Activated naive CD4-positive, alpha-beta T cell treated with anti-CD3 and anti-CD28 coated beads for 36 hours (primary cell): ENCODE results near the gene KRT12. TPM values are rescaled to one million over a fixed set of nuclear protein-coding genes. Genes with fewer than 3 reads are reported as not detected.

Experiments used
- CTCF ChIA-PET: fragments of 350-600 bp; sonication (Branson Sonifier 250); formaldehyde crosslinking; loops from one replicate; lab custom pipeline; 2021; ENCODE audit warnings: antibody characterized with exemption; lab: Charles Lee
- DNase-seq: peaks from one replicate; pipeline ENCODE4 v3.0.0-alpha.2; 2020
- H3K27ac Mint-ChIP-seq: one replicate; pipeline ENCODE4 v1.8.0; 2021; ENCODE audit warnings: mild to moderate bottlenecking, mixed read lengths
- H3K27me3 Mint-ChIP-seq: one replicate; pipeline ENCODE4 v1.8.0; 2021; ENCODE audit warnings: low read depth, mixed read lengths
- H3K36me3 Mint-ChIP-seq: one replicate; pipeline ENCODE4 v1.8.0; 2021; ENCODE audit warnings: low read depth, mixed read lengths
- H3K4me1 Mint-ChIP-seq: one replicate; pipeline ENCODE4 v1.8.0; 2021; ENCODE audit warnings: low read depth, mixed read lengths
- H3K4me3 Mint-ChIP-seq: one replicate; pipeline ENCODE4 v1.8.0; 2021; ENCODE audit warnings: mild to moderate bottlenecking, moderate library complexity, mixed read lengths
- H3K9me3 Mint-ChIP-seq: one replicate; pipeline ENCODE4 v1.8.0; 2021; ENCODE audit warnings: mixed read lengths
- intact Hi-C: fragments of 100-400 bp; cut with micrococcal nuclease; formaldehyde crosslinking; loops from one replicate; pipeline ENCODE4 v1.15.1; 2023
- total RNA-seq, 2 experiments: library from RNA; stranded (reverse); gene quantifications; one replicate each; pipeline ENCODE4 v1.2.3, GENCODE V29; 2021

KRT12 gene
- total RNA-seq, 2 experiments from 2014 or later: not detected

DNA sequence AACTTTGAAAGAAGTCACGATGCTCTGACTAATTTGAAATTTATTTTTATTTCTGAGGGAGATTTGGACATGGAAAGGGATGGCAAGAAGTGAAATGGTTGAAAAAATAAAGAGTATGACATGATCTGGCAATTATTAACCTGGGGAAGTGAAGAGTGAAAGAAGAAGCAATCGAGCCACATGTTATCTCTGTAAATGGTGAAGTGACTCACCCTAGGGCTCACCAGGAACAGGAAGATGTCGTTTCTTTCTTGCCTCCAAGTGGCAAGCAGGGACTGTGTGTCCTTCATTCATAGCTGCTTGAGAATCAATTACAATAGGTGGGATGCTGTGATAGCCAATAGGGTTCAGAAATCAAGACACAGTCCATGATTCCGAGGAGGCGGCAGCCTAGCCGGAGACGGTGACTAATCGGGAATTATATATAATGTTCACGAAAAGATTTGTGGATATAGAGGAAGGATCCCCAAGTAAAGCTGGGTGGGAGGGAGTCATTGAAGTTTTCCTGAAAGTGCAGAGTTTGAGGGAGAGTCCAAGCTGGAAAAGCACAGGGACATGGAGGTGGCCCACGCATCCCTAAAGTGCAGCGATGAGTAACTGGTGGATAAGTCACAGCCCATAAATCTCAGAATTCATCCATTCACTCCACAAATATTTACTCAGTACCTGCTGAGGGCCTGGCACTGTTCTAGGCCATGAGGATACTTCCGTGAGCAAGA lies 36.3 kb upstream of the KRT12 start:
- intact Hi-C loops: no loop called here
- H3K4me1 Mint-ChIP-seq: peaks cover 14% of the 10 kb centered on the region
- CTCF ChIA-PET: interaction anchor here (1.6 kb wide), 1 partner anchor 645 kb away, joined by 3 read pairs; no protein-coding TSS in a partner anchor
- no peak overlapping the region for H3K4me3 Mint-ChIP-seq
- no peaks in the 10 kb centered on the region for H3K36me3 Mint-ChIP-seq
- peak; percentile 9 for DNase-seq
- peaks cover 11% of the 10 kb centered on the region for H3K27me3 Mint-ChIP-seq
- no peak overlapping the region for H3K27ac Mint-ChIP-seq
- no peaks in the 10 kb centered on the region for H3K9me3 Mint-ChIP-seq

DNA sequence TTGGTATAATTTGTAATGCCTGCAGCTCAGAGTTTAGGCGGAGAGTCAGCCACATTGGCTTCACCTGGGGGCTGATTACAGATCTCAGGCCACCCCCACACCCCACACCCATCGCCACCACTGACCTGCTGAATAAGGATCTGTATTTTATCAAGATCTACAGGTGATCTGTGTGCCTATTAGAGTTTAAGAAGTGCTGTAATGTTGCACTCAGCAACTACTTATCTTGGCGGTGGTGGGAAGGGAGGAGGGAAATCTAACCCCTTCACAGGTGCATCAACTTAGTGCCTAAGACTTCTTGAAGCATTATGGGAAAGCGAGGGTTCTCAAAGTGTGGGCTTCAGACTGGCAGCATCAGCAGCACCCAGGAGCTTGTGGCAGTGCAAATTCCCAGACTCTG lies 35.5 kb upstream of the KRT12 start:
- no peak overlapping the region for H3K27ac Mint-ChIP-seq
- DNase-seq: no peak
- H3K36me3 Mint-ChIP-seq: no peaks in the 10 kb centered on the region
- no peak overlapping the region for H3K4me3 Mint-ChIP-seq
- H3K27me3 Mint-ChIP-seq: peaks cover 9% of the 10 kb centered on the region
- intact Hi-C loops: no loop called here
- peaks cover 14% of the 10 kb centered on the region for H3K4me1 Mint-ChIP-seq
- CTCF ChIA-PET: interaction anchor here (1.6 kb wide), 1 partner anchor 646 kb away, joined by 3 read pairs; no protein-coding TSS in a partner anchor
- H3K9me3 Mint-ChIP-seq: no peaks in the 10 kb centered on the region

DNA sequence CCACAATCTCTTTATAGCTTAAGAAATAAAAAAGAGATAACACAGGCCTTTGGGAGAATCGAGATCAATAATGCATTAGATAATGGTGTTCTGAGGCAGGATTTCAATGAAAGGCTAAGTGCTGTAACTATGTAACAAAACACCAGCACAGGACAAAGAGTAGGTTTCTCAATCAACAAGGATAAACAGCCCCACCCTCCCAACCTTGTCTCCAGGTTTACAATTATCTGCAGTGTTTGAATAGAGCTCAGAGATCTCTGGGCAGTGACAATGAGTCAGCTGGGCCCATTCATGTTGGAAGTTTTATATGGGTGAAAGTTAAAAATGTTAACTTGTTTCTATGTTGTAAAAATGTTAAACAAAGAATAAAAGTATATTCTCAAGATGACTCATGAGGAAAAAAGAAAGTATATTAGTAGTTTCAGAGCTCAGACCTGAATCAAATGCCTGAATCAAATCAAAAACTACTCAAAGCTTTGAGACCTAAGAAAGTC lies 35.0 kb upstream of the KRT12 start:
- CTCF ChIA-PET: interaction anchor here (0.6 to 1.6 kb wide), 2 partner anchors 646 to 760 kb away, joined by 3 read pairs; no protein-coding TSS in a partner anchor
- intact Hi-C loops: no loop called here

GRCh38 chr17:40900809-40901356 lies 33.9 kb upstream of the KRT12 start:
- no peak for DNase-seq
- no peak overlapping the region for H3K27ac Mint-ChIP-seq
- H3K9me3 Mint-ChIP-seq: no peaks in the 10 kb centered on the region
- intact Hi-C loops: no loop called here
- no peak overlapping the region for H3K4me3 Mint-ChIP-seq
- peaks cover 8% of the 10 kb centered on the region for H3K27me3 Mint-ChIP-seq
- CTCF ChIA-PET: interaction anchor here (1.4 kb wide), 1 partner anchor 648 kb away, joined by 4 read pairs; no protein-coding TSS in a partner anchor
- peaks cover 14% of the 10 kb centered on the region for H3K4me1 Mint-ChIP-seq
- H3K36me3 Mint-ChIP-seq: no peaks in the 10 kb centered on the region

More for the DNA sequence above, 35.0 kb upstream of the KRT12 start:
- Mint-ChIP-seq H3K9me3 (no peaks in the 10 kb centered on the region), H3K4me1 (peaks cover 14% of the 10 kb centered on the region), H3K27me3 (peaks cover 6% of the 10 kb centered on the region), H3K36me3 (no peaks in the 10 kb centered on the region), H3K4me3 (no peak overlapping the region), H3K27ac (no peak overlapping the region)
- peak; percentile 10 for DNase-seq

- Mint-ChIP-seq H3K27ac (no peak overlapping the region), H3K4me1 (peaks cover 2% of the 10 kb centered on the region), H3K27me3 (peaks cover 16% of the 10 kb centered on the region), H3K4me3 (no peak overlapping the region), H3K36me3 (no peaks in the 10 kb centered on the region), H3K9me3 (no peaks in the 10 kb centered on the region)
- CTCF ChIA-PET: interaction anchor here (0.7 kb wide), 1 partner anchor 12 kb away, joined by 3 read pairs; the partner anchor contains the start of gene KRT20
- DNase-seq: no peak
- intact Hi-C loops: no loop called here
Measured at GRCh38 chr17:40896916-40897455, 30.0 kb upstream of the KRT12 start.

DNA sequence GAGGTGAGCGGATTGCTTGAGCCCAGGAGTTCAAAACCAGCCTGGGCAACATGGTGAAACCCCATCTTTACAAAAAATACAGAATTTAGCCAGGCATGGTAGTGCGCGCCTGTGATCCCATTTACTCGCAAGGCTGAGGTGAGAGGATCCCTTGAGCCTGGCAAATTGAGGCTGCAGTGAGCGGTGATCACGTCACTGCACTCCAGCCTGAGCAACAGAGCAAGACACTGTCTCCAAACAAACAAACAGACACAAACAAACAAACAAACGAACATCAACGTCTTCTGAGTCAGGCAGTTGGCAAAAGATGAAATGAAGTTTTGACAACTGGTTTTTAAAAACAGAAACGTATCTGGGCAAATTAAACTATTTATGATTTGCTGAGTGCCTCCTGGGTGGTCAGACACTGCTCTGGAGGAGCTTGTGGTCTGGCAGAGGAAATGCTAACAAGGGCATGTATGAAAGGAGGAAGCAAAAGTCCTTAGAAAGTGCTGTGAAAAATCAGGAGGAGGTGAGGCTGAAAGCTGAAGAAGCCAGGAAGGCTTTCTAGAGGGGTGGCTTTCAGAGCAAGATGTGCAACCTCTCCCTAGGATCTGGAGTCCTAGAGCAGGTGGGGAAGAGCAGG lies 28.2 kb upstream of the KRT12 start:
- intact Hi-C loops: no loop called here
- H3K36me3 Mint-ChIP-seq: no peaks in the 10 kb centered on the region
- no peaks in the 10 kb centered on the region for H3K4me1 Mint-ChIP-seq
- no peak overlapping the region for H3K4me3 Mint-ChIP-seq
- peaks cover 13% of the 10 kb centered on the region for H3K27me3 Mint-ChIP-seq
- CTCF ChIA-PET: interaction anchor here (1.1 kb wide), 1 partner anchor 601 kb away, joined by 3 read pairs; no protein-coding TSS in a partner anchor
- H3K9me3 Mint-ChIP-seq: no peaks in the 10 kb centered on the region
- DNase-seq: no peak
- no peak overlapping the region for H3K27ac Mint-ChIP-seq

- H3K36me3 Mint-ChIP-seq: no peaks in the 10 kb centered on the region
- no peak overlapping the region for H3K4me3 Mint-ChIP-seq
- no peak overlapping the region for H3K27ac Mint-ChIP-seq
- intact Hi-C loops: no loop called here
- peaks cover 26% of the 10 kb centered on the region for H3K27me3 Mint-ChIP-seq
- CTCF ChIA-PET: no interaction called here
- H3K9me3 Mint-ChIP-seq: no peaks in the 10 kb centered on the region
- DNase-seq: no peak
- no peaks in the 10 kb centered on the region for H3K4me1 Mint-ChIP-seq
Measured at GRCh38 chr17:40888196-40888720, 21.2 kb upstream of the KRT12 start.

DNA sequence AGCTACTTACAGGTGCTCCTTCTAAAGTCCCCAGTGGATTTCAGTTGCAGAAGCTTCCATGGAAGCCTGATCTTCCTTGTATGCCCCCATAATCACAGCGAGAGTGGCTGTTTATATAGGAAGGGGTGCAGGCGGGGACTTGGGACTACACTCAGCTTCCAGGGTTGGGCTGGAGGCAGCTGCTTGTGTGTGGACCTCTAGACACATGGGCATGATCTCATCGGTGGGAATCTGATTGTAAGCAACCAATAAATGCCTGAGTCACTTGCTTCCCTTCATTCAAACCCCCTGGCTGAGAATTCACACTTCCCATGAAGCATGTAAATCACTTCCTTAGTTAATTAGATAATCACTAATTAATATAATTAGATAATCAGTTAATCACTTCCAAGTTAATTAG lies 19.1 kb upstream of the KRT12 start:
- CTCF ChIA-PET: interaction anchor here (0.9 kb wide), 1 partner anchor 10 kb away, joined by 3 read pairs; no protein-coding TSS in a partner anchor
- H3K4me1 Mint-ChIP-seq: no peaks in the 10 kb centered on the region

GRCh38 chr17:40884708-40885512 lies 17.9 kb upstream of the KRT12 start, which contains the start of gene KRT20:
Gene KRT20 (minus strand): TSS chr17:40885242. CDS start chr17:40885185, 57 bp downstream.
- peaks cover 20% of the 10 kb centered on the region for H3K27me3 Mint-ChIP-seq
- H3K4me1 Mint-ChIP-seq: no peaks in the 10 kb centered on the region
- no peak for DNase-seq
- intact Hi-C loops: no loop called here
- H3K36me3 Mint-ChIP-seq: no peaks in the 10 kb centered on the region
- H3K9me3 Mint-ChIP-seq: no peaks in the 10 kb centered on the region
- no peak within 1 kb of the TSS for H3K4me3 Mint-ChIP-seq
- H3K27ac Mint-ChIP-seq: no peak within 1 kb of the TSS
- CTCF ChIA-PET: interaction anchor here (1.1 kb wide), 1 partner anchor 12 kb away, joined by 3 read pairs; no protein-coding TSS in a partner anchor

More for the DNA sequence above, 19.1 kb upstream of the KRT12 start:
- Mint-ChIP-seq H3K27me3 (peaks cover 20% of the 10 kb centered on the region), H3K36me3 (no peaks in the 10 kb centered on the region), H3K9me3 (no peaks in the 10 kb centered on the region), H3K27ac (no peak overlapping the region), H3K4me3 (no peak overlapping the region)
- no peak for DNase-seq
- intact Hi-C loops: no loop called here

GRCh38 chr17:40883626-40884334 lies 16.8 kb upstream of the KRT12 start:
- Mint-ChIP-seq H3K36me3 (no peaks in the 10 kb centered on the region), H3K27me3 (peaks cover 15% of the 10 kb centered on the region), H3K4me3 (no peak overlapping the region), H3K4me1 (no peaks in the 10 kb centered on the region), H3K27ac (no peak overlapping the region), H3K9me3 (no peaks in the 10 kb centered on the region)
- intact Hi-C loops: no loop called here
- DNase-seq: no peak
- CTCF ChIA-PET: no interaction called here

- intact Hi-C loops: no loop called here
- Mint-ChIP-seq H3K9me3 (no peaks in the 10 kb centered on the region), H3K4me3 (no peak overlapping the region), H3K36me3 (no peaks in the 10 kb centered on the region), H3K4me1 (no peaks in the 10 kb centered on the region), H3K27me3 (peaks cover 8% of the 10 kb centered on the region), H3K27ac (no peak overlapping the region)
- CTCF ChIA-PET: no interaction called here
- DNase-seq: no peak
Measured at GRCh38 chr17:40883031-40883430, 16.0 kb upstream of the KRT12 start.
